A549 (cell line): Measurements from ENCODE around the gene CCDC71L.

Experiments
- HOXB13 ChIP-seq: fragments of 250-450 bp; sonication (Bioruptor Pico); IDR thresholded peaks from 2 replicates; pipeline ENCODE4 v1.5.0; 2020; ENCODE audit warnings: low read depth, mild to moderate bottlenecking, moderate library complexity
- RARB ChIP-seq: fragments of 250-450 bp; sonication (Bioruptor Pico); IDR thresholded peaks from 2 replicates; pipeline ENCODE4 v1.8.0; 2021; ENCODE audit warnings: mild to moderate bottlenecking, moderate library complexity
- TF ChIP-seq, protein P1 (sequence below): fragments of >200 bp; sonication (Bioruptor Twin); formaldehyde crosslinking; IDR thresholded peaks from 3 replicates; pipeline ENCODE4 v1.5.1; 2016

DNA sequence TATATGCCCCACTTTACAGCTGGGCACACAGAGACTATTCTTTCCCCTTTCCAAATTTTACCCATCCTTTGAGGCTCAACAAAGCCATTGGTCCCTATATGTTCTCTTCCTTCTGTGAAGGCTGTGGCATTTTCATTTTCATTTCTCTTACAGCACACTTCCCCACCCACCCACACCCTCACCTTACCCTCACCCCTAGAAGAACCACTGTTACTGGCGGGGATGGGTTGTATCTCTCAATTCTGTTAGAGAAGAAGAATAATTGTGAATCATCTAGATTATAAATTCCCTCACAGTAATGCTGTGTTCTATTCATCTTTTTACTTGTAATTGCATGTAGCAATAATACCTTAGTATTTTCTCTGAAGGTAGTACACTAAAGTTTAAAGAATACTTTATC, 10.2 kb upstream of the CCDC71L start:
- TF ChIP-seq HOXB13 (CRISPR knock-in tag) (no peak), RARB (CRISPR knock-in tag) (no peak)
- TF ChIP-seq, protein P1, sequence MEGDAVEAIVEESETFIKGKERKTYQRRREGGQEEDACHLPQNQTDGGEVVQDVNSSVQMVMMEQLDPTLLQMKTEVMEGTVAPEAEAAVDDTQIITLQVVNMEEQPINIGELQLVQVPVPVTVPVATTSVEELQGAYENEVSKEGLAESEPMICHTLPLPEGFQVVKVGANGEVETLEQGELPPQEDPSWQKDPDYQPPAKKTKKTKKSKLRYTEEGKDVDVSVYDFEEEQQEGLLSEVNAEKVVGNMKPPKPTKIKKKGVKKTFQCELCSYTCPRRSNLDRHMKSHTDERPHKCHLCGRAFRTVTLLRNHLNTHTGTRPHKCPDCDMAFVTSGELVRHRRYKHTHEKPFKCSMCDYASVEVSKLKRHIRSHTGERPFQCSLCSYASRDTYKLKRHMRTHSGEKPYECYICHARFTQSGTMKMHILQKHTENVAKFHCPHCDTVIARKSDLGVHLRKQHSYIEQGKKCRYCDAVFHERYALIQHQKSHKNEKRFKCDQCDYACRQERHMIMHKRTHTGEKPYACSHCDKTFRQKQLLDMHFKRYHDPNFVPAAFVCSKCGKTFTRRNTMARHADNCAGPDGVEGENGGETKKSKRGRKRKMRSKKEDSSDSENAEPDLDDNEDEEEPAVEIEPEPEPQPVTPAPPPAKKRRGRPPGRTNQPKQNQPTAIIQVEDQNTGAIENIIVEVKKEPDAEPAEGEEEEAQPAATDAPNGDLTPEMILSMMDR: no peak
